ENCODE measurements around the gene STYK1. TPM values are rescaled to one million over a fixed set of nuclear protein-coding genes. Genes with fewer than 3 reads are reported as not detected.

Gene STYK1
- total and polyA plus RNA-seq, 9 of the 15 experiments (the other 6 are each of a cell fraction or from before 2014, with no cell fraction given), result 0.31 to 1.8 (median 0.64) TPM

DNA sequence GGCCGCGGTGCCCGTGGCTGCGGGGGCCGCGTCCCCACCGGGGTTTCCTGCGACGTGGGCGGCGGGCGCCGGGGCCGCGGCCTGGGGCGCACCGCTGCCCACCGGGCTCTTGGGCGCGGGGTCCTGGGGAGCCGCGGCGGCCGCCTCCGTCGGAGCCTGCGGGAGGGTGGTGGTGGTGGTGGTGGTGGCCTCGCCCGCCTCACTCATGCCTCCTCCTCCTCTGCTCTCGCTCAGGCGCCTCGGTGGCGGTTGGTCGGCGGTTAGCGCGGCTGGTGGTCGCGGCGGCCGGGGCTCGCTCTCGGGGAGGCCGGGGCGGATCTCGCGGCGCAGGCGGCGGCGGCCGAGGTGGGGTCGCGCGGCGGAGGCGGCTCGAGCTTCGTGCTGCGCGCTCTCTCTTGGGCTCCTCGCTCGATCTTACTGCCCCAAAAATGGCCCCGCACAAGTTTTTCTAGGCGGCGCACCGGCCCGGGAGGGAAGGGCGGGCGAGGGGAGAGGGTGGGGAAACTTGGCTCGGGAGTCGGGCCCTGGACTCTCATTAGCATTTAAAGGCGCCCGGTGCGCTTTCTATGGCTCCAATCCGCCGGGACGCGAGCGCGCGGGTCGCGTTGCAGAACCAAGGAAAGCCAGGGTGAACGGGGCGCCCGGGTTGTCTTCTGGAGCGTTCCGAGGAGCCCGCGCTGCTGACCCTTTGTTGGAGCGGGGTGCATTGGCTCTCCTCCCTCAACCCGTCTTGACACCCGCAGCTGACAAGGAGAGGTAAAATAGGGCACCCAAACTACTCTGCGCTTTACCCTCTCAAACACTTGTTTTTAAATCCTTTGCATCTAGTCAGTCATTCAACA lies 49.3 kb upstream of the STYK1 start, which contains the start of gene YBX3:
YBX3 (minus strand) TSS at position 419 of the 842 bp plus-strand sequence; CDS start at position 207, 212 bp downstream.
- peak within 1 kb of the TSS; percentile 96 for H3K4me2 ChIP-seq (ENCODE audit: insufficient read depth, low read length)
- H4K20me1 ChIP-seq (replicated peaks; ENCODE audit: control insufficient read depth, insufficient read depth, low read length), result 0 out of 2 replicates have a peak, but pooled peaks cover 6% of the 10 kb centered on the region
- peaks cover 18% of the 10 kb centered on the region; the same call in 2 of the 3 replicates for H3K36me3 ChIP-seq (ENCODE audit: control insufficient read depth, insufficient read depth, low read length)
- in situ Hi-C loops (cut with MboI) (no loop called here), intact Hi-C loops (cut with micrococcal nuclease) (no loop called here)
- CTCF ChIA-PET (ENCODE audit: low intra/inter-chr PET ratio), result no interaction called here
- peak within 1 kb of the TSS; percentile 94 for H2AFZ ChIP-seq (ENCODE audit: low read depth, low read length)
- POLR2A ChIA-PET, result interaction anchor here (0.7 to 1.5 kb wide), 3 partner anchors 9 to 17 kb away, joined by 3 to 5 read pairs (median 4); no protein-coding TSS in a partner anchor
- no peaks in the 10 kb centered on the region for H3K9me3 ChIP-seq (replicated peaks; ENCODE audit: control insufficient read depth, insufficient read depth, low read depth, low read length)
- peak within 1 kb of the TSS; percentile 89 for H3K4me3 ChIP-seq
- FAIRE-seq (no peak), DNase-seq (ENCODE audit: extremely low read depth in 1 of 4, low spot score in 3 of 4) (peak; percentile 36 to 82 (median 62)), ATAC-seq (peak; percentile 90)
- no peaks in the 10 kb centered on the region for H3K9me1 ChIP-seq (ENCODE audit: control insufficient read depth, insufficient read depth, low read length)
- H3K9ac ChIP-seq (ENCODE audit: insufficient read depth in 1 of 2, low read depth in 2 of 2, low read length in 2 of 2), result peak within 1 kb of the TSS; percentile 88 to 96
- H3K4me1 ChIP-seq (replicated peaks in 1 of 2; ENCODE audit: control insufficient read depth in 2 of 2, insufficient read depth in 2 of 2, low read length in 2 of 2), result peaks cover 0 to 3% of the 10 kb centered on the region in 2 experiments; a peak in 1 of 5 replicates
- BruUV-seq (replicated peaks), result no TSS peak
- peaks cover 55% of the 10 kb centered on the region for H3K79me2 ChIP-seq (ENCODE audit: control insufficient read depth, insufficient read depth, low read length)
- no peaks in the 10 kb centered on the region for H3K27me3 ChIP-seq (ENCODE audit: control insufficient read depth in 2 of 2, insufficient read depth in 2 of 2, low read length in 2 of 2)
- 0% methylated on average over 11 of the region's 95 CpGs for WGBS (ENCODE audit: insufficient coverage, low coverage, missing lambda C conversion rate)
- peak within 1 kb of the TSS; percentile 83 for H3K27ac ChIP-seq (ENCODE audit: extremely low read depth, low read depth, low read length)
- TF ChIP-seq HMGN3 (IDR thresholded peaks at IDR 0.05; ENCODE audit: borderline replicate concordance, extremely low read depth, insufficient read length, low read depth, low read length) (peak; percentile 43), ZFP91 (CRISPR knock-in tag; IDR thresholded peaks at IDR 0.05) (peak; percentile 87), KDM5B (IDR thresholded peaks at IDR 0.05; ENCODE audit: insufficient replicate concordance, low read depth, low read length) (peak; percentile 57), HNRNPH1 (optimal IDR thresholded peaks at IDR 0.05; ENCODE audit: low read depth, low read length) (no peak), FOXA3 (CRISPR knock-in tag; conservative IDR thresholded peaks at IDR 0.05 in 1 of 2, IDR thresholded peaks at IDR 0.05 in 1 of 2) (no peak), POLR2AphosphoS5 (IDR thresholded peaks at IDR 0.05; ENCODE audit: control insufficient read depth, insufficient read depth, low read depth, low read length) (peak; percentile 32; the same call in 1 of the 2 replicates), RBFOX2 (IDR thresholded peaks at IDR 0.05; ENCODE audit: low read depth, low read length) (peak; percentile 87), TAF1 (IDR thresholded peaks at IDR 0.05; ENCODE audit: control insufficient read depth, extremely low read depth, insufficient read depth, low read length, severe bottlenecking) (peak; percentile 64), TAL1 (IDR thresholded peaks at IDR 0.05) (no peak), VEZF1 (CRISPR knock-in tag; IDR thresholded peaks at IDR 0.05) (peak; percentile 53; the same call in 1 of the 2 replicates)
- TF ChIP-seq, protein P1, sequence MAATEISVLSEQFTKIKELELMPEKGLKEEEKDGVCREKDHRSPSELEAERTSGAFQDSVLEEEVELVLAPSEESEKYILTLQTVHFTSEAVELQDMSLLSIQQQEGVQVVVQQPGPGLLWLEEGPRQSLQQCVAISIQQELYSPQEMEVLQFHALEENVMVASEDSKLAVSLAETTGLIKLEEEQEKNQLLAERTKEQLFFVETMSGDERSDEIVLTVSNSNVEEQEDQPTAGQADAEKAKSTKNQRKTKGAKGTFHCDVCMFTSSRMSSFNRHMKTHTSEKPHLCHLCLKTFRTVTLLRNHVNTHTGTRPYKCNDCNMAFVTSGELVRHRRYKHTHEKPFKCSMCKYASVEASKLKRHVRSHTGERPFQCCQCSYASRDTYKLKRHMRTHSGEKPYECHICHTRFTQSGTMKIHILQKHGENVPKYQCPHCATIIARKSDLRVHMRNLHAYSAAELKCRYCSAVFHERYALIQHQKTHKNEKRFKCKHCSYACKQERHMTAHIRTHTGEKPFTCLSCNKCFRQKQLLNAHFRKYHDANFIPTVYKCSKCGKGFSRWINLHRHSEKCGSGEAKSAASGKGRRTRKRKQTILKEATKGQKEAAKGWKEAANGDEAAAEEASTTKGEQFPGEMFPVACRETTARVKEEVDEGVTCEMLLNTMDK (IDR thresholded peaks at IDR 0.05; ENCODE audit: borderline replicate concordance, insufficient read depth, low read depth, low read length, poor library complexity, severe bottlenecking), result no peak
- TF ChIP-seq, protein P2, sequence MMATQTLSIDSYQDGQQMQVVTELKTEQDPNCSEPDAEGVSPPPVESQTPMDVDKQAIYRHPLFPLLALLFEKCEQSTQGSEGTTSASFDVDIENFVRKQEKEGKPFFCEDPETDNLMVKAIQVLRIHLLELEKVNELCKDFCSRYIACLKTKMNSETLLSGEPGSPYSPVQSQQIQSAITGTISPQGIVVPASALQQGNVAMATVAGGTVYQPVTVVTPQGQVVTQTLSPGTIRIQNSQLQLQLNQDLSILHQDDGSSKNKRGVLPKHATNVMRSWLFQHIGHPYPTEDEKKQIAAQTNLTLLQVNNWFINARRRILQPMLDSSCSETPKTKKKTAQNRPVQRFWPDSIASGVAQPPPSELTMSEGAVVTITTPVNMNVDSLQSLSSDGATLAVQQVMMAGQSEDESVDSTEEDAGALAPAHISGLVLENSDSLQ (IDR thresholded peaks at IDR 0.05), result no peak

Data from K562 (cell line).